Measurements from ENCODE around the gene RBM41.

RBM41 gene

DNA sequence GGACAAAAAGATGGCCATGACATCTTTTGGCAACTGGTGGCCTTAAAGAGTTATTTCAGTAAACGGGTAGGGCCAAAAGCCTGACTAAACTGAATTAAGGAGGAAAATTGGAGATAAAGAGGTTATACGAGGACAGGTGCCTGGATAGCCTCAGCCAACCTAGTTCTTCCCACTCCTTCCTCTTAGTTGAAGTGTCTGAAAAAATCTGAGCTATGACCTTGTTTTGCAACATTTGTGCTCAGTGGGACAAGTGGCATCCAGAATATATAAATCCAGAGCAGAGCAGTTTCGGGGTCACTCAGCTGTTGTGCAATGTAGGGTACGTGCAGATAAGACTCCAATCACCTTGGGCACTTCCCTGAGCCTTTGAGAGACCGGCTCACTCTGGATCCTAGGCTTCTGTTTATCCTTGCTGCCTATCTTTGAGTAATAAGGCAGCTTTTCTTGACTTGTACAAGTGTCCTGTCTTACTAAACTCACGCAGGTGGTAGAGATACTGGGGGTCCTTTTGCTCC is 68.4 kb downstream of the RBM41 start:
- Histone ChIP-seq H3K4me3 (no peak overlapping the region), H3K27ac (no peak overlapping the region)

GRCh38 chrX:107047622-107048021 is 71.0 kb downstream of the RBM41 start:
- Histone ChIP-seq H3K4me3 (no peak overlapping the region), H3K27ac (no peak overlapping the region)

DNA sequence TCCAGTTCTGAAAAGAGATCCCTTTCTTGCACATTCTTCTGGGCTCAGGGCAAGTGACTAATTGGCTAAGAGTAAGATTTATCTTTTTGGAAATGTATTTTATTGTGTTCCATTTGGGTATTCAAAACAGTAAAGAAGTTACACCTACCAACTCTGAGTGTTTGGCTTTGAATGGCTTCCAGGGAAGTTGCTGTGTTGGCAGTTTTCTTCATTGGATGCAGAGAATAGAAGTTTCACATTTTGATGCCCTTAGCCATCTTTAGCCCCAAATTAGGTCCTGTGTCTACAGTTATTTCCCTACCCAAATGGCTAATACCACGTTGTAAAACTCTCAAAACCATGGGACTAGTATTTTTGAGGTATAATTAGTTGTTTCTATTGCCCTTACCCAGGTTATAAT is 88.9 kb downstream of the RBM41 start:
- H3K27ac ChIP-seq: no peak overlapping the region
- no peak overlapping the region for H3K4me3 ChIP-seq

GRCh38 chrX:107025545-107025944 is 93.1 kb downstream of the RBM41 start:
- no peak overlapping the region for H3K27ac ChIP-seq
- H3K4me3 ChIP-seq: no peak overlapping the region

- Histone ChIP-seq H3K4me3 (no peak overlapping the region), H3K27ac (no peak overlapping the region)
Measured at GRCh38 chrX:107014936-107015335, 103.7 kb downstream of the RBM41 start.

Data from skin epidermis (tissue), 12 donors.